ENCODE measurements around the gene PGBD5.

Gene PGBD5

DNA sequence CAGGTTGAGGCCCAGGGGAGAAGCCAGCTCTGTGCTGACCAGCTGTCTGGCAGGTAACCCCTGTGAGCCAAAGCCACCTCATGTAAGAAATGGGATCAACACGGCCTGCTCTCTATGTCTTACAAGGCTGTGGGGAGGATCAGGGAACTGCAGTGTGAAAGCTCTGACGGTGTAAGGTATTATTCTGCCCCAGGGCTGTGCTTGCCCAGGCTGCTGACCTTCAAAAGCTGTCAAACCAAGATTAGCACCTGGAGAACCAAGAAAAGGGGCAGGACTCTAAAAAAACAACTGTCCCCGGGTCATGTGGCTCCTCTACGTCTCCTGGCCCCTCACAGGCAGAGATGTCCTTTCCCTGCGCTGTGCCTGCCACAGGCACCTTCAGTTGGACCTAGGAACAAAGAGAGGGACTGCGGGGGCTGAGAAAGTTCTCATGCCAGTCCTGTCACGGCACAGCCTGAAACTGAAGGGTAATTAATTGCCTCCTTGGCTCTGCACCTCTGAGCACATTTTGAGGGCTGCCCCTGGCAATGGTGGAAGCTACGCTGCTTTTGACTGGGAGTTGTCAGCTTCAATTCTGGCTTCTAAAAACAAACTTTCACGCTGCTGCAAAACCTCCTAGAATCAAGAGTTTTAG is 77.6 kb downstream of the PGBD5 start:
- DNase-seq (ENCODE audit: low read depth), result no peak

- no peak for DNase-seq (ENCODE audit: low read depth)
Observed at GRCh38 chr1:230347896-230348295, 78.2 kb downstream of the PGBD5 start.

GRCh38 chr1:230345139-230345885 is 80.8 kb downstream of the PGBD5 start:
- no peak for DNase-seq (ENCODE audit: low read depth)

DNA sequence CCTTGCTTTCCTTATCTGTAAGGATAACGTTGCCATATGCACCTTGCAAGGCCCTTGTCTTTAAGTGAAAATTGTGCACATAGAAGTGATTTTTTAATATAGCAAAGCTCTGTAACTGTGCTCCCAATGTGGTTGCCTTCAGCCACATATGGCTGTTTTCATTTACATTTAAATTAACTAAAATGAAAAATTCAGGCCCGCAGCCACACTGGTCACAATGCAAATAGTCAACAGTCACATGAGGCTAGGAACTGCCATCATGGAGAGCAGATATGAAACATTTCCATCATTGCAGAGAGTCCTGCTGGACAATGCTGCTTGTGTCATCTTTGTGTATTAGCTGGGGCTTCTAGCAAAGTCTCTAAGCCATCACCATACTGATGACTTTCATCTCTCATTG is 83.4 kb downstream of the PGBD5 start:
- DNase-seq (ENCODE audit: low read depth), result no peak

DNA sequence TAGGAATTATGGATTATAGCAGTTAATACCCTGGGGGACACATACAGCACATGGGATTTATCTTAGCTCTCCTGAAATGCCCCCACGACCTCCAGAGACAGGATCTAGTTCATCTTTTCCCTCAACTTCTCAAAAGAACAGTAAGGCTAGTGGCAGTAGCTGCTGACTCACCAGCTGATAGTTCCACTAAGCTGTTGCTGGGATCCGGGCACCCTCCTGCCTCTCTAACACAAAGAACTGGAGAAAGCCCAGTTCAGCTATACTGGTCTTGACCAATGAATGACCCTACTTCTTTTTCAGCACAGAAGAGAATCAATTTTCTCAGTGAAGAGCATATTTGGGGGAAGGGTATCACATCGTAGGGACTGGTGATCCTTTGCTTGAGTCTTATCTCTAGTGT is 84.1 kb downstream of the PGBD5 start:
- no peak for DNase-seq (ENCODE audit: low read depth)

DNA sequence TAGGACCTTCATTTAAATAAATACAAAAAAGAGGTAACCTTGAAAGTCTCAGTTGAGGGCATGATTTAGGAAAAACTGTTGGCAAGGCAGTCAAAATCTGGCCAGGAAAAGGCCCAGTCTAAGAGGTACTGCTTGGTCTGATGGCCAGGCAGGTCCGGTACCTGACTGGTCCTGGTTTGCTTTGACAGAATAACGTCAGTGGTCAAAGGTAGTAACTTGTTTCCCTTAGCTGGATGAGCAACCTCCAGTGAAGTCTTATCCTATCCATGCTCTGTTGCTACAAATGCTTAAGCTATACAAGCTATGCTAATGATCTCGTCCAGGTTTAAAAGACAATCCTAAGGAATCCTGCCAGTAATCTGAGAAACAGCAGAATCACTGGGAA is 85.0 kb downstream of the PGBD5 start:
- DNase-seq (ENCODE audit: low read depth), result no peak

DNA sequence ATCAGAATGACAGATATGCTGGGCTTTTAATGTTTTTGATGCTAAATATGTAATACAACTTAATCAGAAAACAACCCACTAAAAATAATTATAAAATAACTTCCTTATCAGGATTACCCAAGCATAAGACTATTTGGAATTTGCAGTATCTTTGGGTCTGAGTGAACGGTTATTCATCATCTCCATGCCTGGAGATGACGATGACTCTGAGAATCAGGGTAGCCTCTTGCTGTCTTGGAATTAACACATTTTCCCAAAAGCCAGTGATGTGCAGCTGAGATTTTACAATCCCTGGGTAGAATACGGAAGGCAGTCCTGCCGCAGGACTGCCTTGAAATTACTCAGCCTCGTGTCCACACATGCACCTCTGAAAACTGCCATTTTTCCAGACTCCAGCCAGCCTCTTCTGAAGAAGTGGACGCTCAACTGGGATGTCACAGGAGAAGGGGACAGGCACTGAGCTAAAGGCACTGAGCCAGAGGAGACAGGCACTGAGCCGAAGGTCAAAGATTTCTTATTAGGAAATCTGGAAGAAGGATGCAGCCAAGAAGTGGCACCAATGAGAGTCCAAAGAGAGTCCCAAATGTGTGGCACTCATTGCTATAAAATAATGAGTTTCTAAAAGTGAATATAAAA is 85.5 kb downstream of the PGBD5 start:
- DNase-seq (ENCODE audit: low read depth), result peak; percentile 46

- DNase-seq (ENCODE audit: low read depth), result no peak
Observed at GRCh38 chr1:230339033-230339432, 87.1 kb downstream of the PGBD5 start.

DNA sequence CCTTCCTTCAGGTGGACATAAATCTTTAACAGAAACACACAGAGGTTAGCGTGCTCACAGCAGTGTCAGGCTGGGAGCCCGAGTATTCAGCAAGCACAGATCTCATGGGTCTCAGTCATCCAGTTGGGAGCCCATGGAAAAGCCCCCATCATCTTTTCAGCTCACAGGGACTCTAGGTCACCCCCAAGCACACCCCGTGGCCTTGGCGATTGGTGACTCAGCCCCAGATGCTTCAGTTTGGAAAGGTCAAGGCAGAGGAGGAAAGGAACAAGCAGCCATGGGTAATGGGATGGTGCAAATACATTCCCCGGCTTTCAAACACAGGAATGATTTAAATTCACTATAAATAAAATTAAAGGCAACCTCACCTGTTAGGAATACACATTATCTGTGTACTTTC is 88.9 kb downstream of the PGBD5 start:
- DNase-seq (ENCODE audit: low read depth), result no peak

- DNase-seq (ENCODE audit: low read depth), result no peak
Observed at GRCh38 chr1:230335861-230336522, 90.1 kb downstream of the PGBD5 start.

GRCh38 chr1:230334447-230334837 is 91.7 kb downstream of the PGBD5 start:
- DNase-seq (ENCODE audit: low read depth), result no peak

DNA sequence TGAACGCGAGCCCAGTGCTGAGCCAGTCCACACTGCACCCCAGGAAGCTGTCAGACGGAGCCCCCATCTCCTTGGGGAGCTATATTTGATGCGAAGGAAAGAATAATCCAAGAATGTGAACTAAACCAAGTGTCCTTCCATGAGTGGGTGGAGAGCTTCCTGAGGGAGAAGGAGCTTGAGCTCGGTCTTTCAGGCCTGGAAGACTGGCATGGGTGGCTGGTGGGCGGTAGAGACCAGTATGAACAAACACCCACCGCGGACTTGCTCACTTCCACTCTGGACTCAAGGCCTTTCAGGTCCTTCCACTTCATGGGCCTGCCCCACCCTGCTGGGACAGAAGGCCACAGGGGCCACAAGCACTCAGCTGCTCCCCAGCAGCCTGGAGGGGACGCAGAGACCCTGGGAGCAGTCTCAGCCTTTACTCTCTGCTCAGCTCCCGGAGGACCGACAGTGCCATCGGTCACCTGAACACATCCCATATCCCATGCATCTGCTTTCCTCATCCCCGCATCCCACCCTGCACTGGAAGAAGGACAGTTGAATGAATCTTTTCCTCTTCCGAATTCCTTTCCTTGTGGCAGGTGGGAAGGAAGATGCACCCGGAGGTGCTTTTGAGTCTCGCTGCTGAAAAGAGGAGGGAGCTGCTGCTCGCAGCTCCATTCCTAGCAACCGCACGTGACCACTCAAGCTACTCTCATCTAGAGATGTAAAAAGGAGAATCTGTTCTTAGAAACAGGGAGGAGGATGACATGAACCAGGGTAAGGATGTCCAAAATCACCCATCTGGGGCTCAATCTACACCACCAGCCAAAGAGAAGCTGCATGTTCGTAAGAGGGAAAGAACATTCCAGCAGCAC is 92.3 kb downstream of the PGBD5 start:
- DNase-seq (ENCODE audit: low read depth), result no peak

GRCh38 chr1:230332575-230333066 is 93.5 kb downstream of the PGBD5 start:
- DNase-seq (ENCODE audit: low read depth), result no peak

GRCh38 chr1:230332061-230332460 is 94.1 kb downstream of the PGBD5 start:
- DNase-seq (ENCODE audit: low read depth), result no peak

GRCh38 chr1:230330157-230330556 is 96.0 kb downstream of the PGBD5 start:
- DNase-seq (ENCODE audit: low read depth), result no peak

GRCh38 chr1:230328342-230329015 is 97.7 kb downstream of the PGBD5 start:
- DNase-seq (ENCODE audit: low read depth), result no peak

DNA sequence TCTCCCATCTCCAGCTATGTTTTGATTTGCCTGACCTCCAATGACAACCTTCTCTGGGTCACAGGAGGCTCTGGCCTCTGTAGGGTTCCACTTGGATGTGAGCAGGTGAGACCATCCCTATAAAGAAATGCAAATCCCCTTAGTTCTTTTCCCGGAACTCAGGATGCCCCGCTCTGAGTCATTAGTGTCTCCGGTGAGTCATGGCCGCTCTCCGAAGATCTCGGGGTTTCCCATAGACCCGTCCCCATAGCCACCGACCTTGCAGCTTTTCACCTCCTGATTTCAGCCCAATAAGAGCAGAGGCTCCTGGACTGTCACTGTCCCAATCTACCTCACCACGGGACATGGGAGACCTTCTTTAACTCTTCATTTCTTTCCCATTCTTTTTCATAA is 98.2 kb downstream of the PGBD5 start:
- DNase-seq (ENCODE audit: low read depth), result peak; percentile 21

DNA sequence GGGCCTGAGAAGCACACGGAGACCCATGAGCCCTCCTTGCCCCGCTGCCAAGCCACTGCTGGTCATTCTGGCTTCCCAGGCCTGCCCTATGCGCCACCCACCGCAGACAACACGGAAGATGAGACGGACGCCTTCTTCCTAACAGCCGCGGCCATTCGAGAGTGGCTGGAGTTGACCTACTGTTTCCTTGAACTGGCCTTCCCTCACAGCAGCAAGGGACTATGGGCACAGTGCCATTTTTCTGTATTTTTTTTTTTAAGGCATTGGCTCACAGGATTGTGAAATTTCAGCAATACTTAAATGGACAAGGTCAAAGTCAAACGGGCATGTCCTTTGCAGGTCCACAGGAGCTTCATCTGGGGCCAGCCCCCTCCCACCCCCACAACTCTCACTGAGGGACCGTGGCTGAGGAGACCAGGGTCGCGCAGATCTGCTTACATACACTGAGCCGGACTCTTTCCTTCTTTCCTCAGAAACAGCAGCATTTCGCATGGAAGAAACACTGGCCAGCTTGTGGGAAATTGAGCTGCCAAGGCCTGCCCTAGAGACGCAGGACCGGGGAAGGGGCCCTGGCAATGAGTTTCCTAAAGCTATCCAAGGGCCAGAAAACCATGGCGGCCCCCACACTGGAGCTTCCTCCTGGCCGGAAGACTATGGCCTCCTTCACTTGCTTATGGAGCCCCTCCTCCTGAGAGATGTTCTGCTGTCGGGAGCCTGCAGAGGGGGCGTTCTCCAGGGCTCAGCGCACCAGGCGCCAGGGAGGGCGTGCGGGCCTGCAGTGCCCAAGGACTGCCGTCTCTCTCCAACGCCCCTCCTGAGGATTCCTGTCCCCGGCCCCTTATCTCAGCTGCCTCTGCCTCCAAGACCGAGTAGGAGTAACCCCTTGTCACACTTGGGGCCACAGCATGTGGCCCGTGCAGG is 98.9 kb downstream of the PGBD5 start:
- peak; percentile 22 for DNase-seq (ENCODE audit: low read depth)

GRCh38 chr1:230323686-230324085 is 102.4 kb downstream of the PGBD5 start:
- DNase-seq (ENCODE audit: low read depth), result no peak

- no peak for DNase-seq (ENCODE audit: low read depth)
Observed at GRCh38 chr1:230322967-230323547, 103.1 kb downstream of the PGBD5 start.
